Measurements from ENCODE around the gene EXOC4. TPM values are rescaled to one million over a fixed set of nuclear protein-coding genes. Genes with fewer than 3 reads are reported as not detected.

EXOC4 gene
- total RNA-seq, 2 donors from 2014 or later = 106 to 115 TPM

GRCh38 chr7:133859231-133859630 lies 606.4 kb downstream of the EXOC4 start:
- Histone ChIP-seq H3K36me3 (ENCODE audit: control insufficient read depth, insufficient read depth, low read length) (no peaks in the 10 kb centered on the region), H3K27ac (ENCODE audit: low read depth, low read length) (no peak overlapping the region), H3K4me1 (ENCODE audit: control insufficient read depth, insufficient read depth, low read length) (peaks cover 10% of the 10 kb centered on the region), H3K9me3 (ENCODE audit: control insufficient read depth, low read length) (peaks cover 10% of the 10 kb centered on the region), H3K9ac (ENCODE audit: extremely low read depth, low read length, poor library complexity, severe bottlenecking) (no peak overlapping the region), H3K4me3 (ENCODE audit: low read length) (no peak overlapping the region), H3K27me3 (ENCODE audit: control insufficient read depth, insufficient read depth, low read length, poor library complexity, severe bottlenecking) (no peaks in the 10 kb centered on the region)
- H3K4me1 Mint-ChIP-seq = peaks cover 42% of the 10 kb centered on the region
- TF ChIP-seq, protein P1, sequence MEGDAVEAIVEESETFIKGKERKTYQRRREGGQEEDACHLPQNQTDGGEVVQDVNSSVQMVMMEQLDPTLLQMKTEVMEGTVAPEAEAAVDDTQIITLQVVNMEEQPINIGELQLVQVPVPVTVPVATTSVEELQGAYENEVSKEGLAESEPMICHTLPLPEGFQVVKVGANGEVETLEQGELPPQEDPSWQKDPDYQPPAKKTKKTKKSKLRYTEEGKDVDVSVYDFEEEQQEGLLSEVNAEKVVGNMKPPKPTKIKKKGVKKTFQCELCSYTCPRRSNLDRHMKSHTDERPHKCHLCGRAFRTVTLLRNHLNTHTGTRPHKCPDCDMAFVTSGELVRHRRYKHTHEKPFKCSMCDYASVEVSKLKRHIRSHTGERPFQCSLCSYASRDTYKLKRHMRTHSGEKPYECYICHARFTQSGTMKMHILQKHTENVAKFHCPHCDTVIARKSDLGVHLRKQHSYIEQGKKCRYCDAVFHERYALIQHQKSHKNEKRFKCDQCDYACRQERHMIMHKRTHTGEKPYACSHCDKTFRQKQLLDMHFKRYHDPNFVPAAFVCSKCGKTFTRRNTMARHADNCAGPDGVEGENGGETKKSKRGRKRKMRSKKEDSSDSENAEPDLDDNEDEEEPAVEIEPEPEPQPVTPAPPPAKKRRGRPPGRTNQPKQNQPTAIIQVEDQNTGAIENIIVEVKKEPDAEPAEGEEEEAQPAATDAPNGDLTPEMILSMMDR (conservative IDR thresholded peaks at IDR 0.05) = no peak
- H3K4me3 Mint-ChIP-seq = no peak overlapping the region
- H3K27ac Mint-ChIP-seq = no peak overlapping the region
- H3K27me3 Mint-ChIP-seq (ENCODE audit: insufficient read depth) = no peaks in the 10 kb centered on the region
- peaks cover 9% of the 10 kb centered on the region for H3K36me3 Mint-ChIP-seq (ENCODE audit: low read depth)
- 51 to 58% methylated on average over 4 to 5 of the region's 5 CpGs for WGBS, 2 experiments (ENCODE audit: insufficient coverage in 1 of 2, insufficient read length in 1 of 2)
- peak; percentile 81 for DNase-seq
- no peaks in the 10 kb centered on the region for H3K9me3 Mint-ChIP-seq

- H3K27ac Mint-ChIP-seq = no peak overlapping the region
- TF ChIP-seq, protein P1 (conservative IDR thresholded peaks at IDR 0.05) = no peak
- no peak for DNase-seq
Measured at GRCh38 chr7:133859871-133860450, 607.1 kb downstream of the EXOC4 start.

GRCh38 chr7:133860628-133861335 lies 607.9 kb downstream of the EXOC4 start:
- Histone ChIP-seq H3K4me3 (ENCODE audit: low read length) (no peak overlapping the region), H3K4me1 (ENCODE audit: control insufficient read depth, insufficient read depth, low read length) (peaks cover 14% of the 10 kb centered on the region), H3K27me3 (ENCODE audit: control insufficient read depth, insufficient read depth, low read length, poor library complexity, severe bottlenecking) (no peaks in the 10 kb centered on the region), H3K9ac (ENCODE audit: extremely low read depth, low read length, poor library complexity, severe bottlenecking) (no peak overlapping the region), H3K36me3 (ENCODE audit: control insufficient read depth, insufficient read depth, low read length) (no peaks in the 10 kb centered on the region), H3K9me3 (ENCODE audit: control insufficient read depth, low read length) (peaks cover 10% of the 10 kb centered on the region), H3K27ac (ENCODE audit: low read depth, low read length) (no peak overlapping the region)
- Mint-ChIP-seq H3K9me3 (no peaks in the 10 kb centered on the region), H3K4me3 (no peak overlapping the region), H3K27me3 (ENCODE audit: insufficient read depth) (no peaks in the 10 kb centered on the region), H3K27ac (no peak overlapping the region), H3K36me3 (ENCODE audit: low read depth) (peaks cover 9% of the 10 kb centered on the region), H3K4me1 (peaks cover 42% of the 10 kb centered on the region)
- WGBS, 2 experiments (ENCODE audit: insufficient coverage in 1 of 2, insufficient read length in 1 of 2) = 86% methylated on average over 1 of the region's 1 CpG; no CpG with 5 or more reads in 1 of the 2 experiments
- TF ChIP-seq, protein P1 (conservative IDR thresholded peaks at IDR 0.05) = no peak
- no peak for DNase-seq

More at GRCh38 chr7:133859871-133860450, 607.1 kb downstream of the EXOC4 start:
- Histone ChIP-seq H3K27me3 (ENCODE audit: control insufficient read depth, insufficient read depth, low read length, poor library complexity, severe bottlenecking) (no peaks in the 10 kb centered on the region), H3K4me3 (ENCODE audit: low read length) (no peak overlapping the region), H3K27ac (ENCODE audit: low read depth, low read length) (no peak overlapping the region), H3K36me3 (ENCODE audit: control insufficient read depth, insufficient read depth, low read length) (no peaks in the 10 kb centered on the region), H3K9ac (ENCODE audit: extremely low read depth, low read length, poor library complexity, severe bottlenecking) (no peak overlapping the region), H3K9me3 (ENCODE audit: control insufficient read depth, low read length) (peaks cover 10% of the 10 kb centered on the region), H3K4me1 (ENCODE audit: control insufficient read depth, insufficient read depth, low read length) (peaks cover 14% of the 10 kb centered on the region)
- Mint-ChIP-seq H3K36me3 (ENCODE audit: low read depth) (peaks cover 9% of the 10 kb centered on the region), H3K4me3 (no peak overlapping the region), H3K4me1 (peaks cover 45% of the 10 kb centered on the region), H3K9me3 (no peaks in the 10 kb centered on the region), H3K27me3 (ENCODE audit: insufficient read depth) (no peaks in the 10 kb centered on the region)
- WGBS, 2 experiments (ENCODE audit: insufficient coverage in 1 of 2, insufficient read length in 1 of 2) = 85% methylated on average over 5 to 6 of the region's 6 CpGs
